ENCODE data around the gene CCSER1.
"Not testable (repeated sequence)": the region's sequence is repeated elsewhere in the genome, so short reads cannot be mapped to it uniquely, and the experiment has no call there.

The CCSER1 gene

GRCh38 chr4:91108751-91109150 is 981.6 kb downstream of the CCSER1 start:
- H3K4me1 Mint-ChIP-seq (ENCODE audit: low read depth): no peaks in the 10 kb centered on the region
- H3K4me3 Mint-ChIP-seq: no peak overlapping the region
- H3K9me3 Mint-ChIP-seq (ENCODE audit: low read depth): peaks cover 13% of the 10 kb centered on the region
- no peaks in the 10 kb centered on the region for H3K36me3 Mint-ChIP-seq
- no peaks in the 10 kb centered on the region for H3K27me3 Mint-ChIP-seq
- H3K27ac Mint-ChIP-seq: no peak overlapping the region

DNA sequence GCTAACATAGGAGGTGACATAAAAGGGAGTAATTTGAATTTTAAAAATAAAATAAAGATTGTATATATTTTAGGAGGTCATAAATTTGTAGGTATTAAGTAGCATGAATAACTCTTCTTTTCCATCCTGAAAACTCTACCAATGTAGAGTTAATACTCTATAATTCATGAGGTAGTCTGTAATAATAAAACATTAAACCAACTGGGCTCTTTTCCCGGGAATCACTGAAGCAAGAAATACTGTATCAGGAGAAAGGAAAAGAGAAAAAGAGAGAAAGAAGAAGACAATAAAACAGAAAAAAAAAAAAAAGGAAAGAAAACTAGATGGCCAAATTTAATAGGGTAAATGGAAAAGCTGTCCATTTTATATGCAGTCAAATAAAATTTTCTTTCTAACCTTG is 984.4 kb downstream of the CCSER1 start:
- Mint-ChIP-seq H3K27ac (no peak overlapping the region), H3K36me3 (no peaks in the 10 kb centered on the region), H3K9me3 (ENCODE audit: low read depth) (peaks cover 7% of the 10 kb centered on the region), H3K4me1 (ENCODE audit: low read depth) (no peaks in the 10 kb centered on the region), H3K4me3 (no peak overlapping the region), H3K27me3 (no peaks in the 10 kb centered on the region)

DNA sequence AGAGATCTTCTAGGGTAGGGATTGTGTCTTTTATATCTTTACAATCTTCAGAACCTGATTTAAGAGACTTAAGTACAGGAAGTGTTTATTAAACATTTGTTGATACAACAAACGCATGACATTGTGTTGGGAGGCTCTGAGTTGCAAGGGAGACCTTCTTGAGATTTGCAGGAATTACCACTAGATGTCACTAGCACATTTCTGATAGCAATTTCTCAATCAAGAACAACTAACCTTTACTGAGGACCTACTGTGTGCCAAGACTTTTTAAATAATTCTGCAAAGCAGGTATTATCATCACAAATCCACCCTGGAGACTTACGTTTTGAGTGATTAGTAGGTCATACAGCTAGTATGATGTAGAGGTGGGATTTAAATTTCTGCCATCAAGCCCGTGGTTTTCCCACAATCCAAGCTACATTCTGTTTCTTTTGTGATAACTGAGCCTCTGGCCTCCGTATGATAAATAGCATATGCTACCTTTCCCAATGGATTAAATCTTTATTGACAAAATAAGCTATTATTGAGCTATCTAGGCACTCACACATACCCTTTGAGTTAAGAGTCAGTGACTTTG is 986.0 kb downstream of the CCSER1 start:
- H3K27me3 Mint-ChIP-seq: no peaks in the 10 kb centered on the region
- no peaks in the 10 kb centered on the region for H3K36me3 Mint-ChIP-seq
- H3K4me3 Mint-ChIP-seq: no peak overlapping the region
- peaks cover 4% of the 10 kb centered on the region for H3K9me3 Mint-ChIP-seq (ENCODE audit: low read depth)
- no peak overlapping the region for H3K27ac Mint-ChIP-seq
- no peaks in the 10 kb centered on the region for H3K4me1 Mint-ChIP-seq (ENCODE audit: low read depth)

GRCh38 chr4:91114386-91114785 is 987.2 kb downstream of the CCSER1 start:
- H3K9me3 Mint-ChIP-seq (ENCODE audit: low read depth): peaks cover 4% of the 10 kb centered on the region
- H3K4me1 Mint-ChIP-seq (ENCODE audit: low read depth): no peaks in the 10 kb centered on the region
- H3K36me3 Mint-ChIP-seq: no peaks in the 10 kb centered on the region
- H3K27ac Mint-ChIP-seq: no peak overlapping the region
- H3K4me3 Mint-ChIP-seq: no peak overlapping the region
- no peaks in the 10 kb centered on the region for H3K27me3 Mint-ChIP-seq

- H3K4me1 Mint-ChIP-seq (ENCODE audit: low read depth): no peaks in the 10 kb centered on the region
- H3K27ac Mint-ChIP-seq: no peak overlapping the region
- no peaks in the 10 kb centered on the region for H3K27me3 Mint-ChIP-seq
- no peak overlapping the region for H3K4me3 Mint-ChIP-seq
- H3K9me3 Mint-ChIP-seq (ENCODE audit: low read depth): peaks cover 4% of the 10 kb centered on the region
- no peaks in the 10 kb centered on the region for H3K36me3 Mint-ChIP-seq
Observed at GRCh38 chr4:91116861-91117260, 989.7 kb downstream of the CCSER1 start.

- no peak overlapping the region for H3K27ac Mint-ChIP-seq
- no peaks in the 10 kb centered on the region for H3K4me1 Mint-ChIP-seq (ENCODE audit: low read depth)
- no peaks in the 10 kb centered on the region for H3K27me3 Mint-ChIP-seq
- H3K9me3 Mint-ChIP-seq (ENCODE audit: low read depth): peaks cover 4% of the 10 kb centered on the region
- H3K36me3 Mint-ChIP-seq: no peaks in the 10 kb centered on the region
- H3K4me3 Mint-ChIP-seq: no peak overlapping the region
Observed at GRCh38 chr4:91118597-91118996, 991.4 kb downstream of the CCSER1 start.

DNA sequence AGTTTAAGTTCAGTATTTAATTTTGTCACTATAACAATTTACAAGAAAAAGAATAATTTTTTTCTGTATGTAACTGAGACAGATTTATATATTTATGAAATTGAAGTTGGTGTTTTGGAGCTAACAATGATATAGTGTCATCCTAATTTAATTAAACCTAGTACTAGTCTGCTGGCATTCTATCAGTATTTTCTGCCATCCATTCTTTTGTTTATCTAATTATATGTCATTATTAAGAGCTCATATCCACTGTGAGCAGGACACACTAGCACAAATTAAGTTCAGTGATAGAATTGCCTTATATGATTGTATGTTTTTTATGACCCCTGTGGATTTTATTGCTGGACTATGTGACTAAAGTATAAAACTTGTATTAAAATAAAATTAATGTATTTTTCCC is 996.5 kb downstream of the CCSER1 start:
- Mint-ChIP-seq H3K27me3 (no peaks in the 10 kb centered on the region), H3K4me1 (ENCODE audit: low read depth) (no peaks in the 10 kb centered on the region), H3K27ac (no peak overlapping the region), H3K36me3 (no peaks in the 10 kb centered on the region), H3K9me3 (ENCODE audit: low read depth) (no peaks in the 10 kb centered on the region), H3K4me3 (no peak overlapping the region)

GRCh38 chr4:91127192-91127591 is 1000.0 kb downstream of the CCSER1 start:
- Mint-ChIP-seq H3K4me1 (ENCODE audit: low read depth) (no peaks in the 10 kb centered on the region), H3K27ac (no peak overlapping the region), H3K9me3 (ENCODE audit: low read depth) (no peaks in the 10 kb centered on the region), H3K4me3 (no peak overlapping the region), H3K36me3 (no peaks in the 10 kb centered on the region), H3K27me3 (no peaks in the 10 kb centered on the region)

- Mint-ChIP-seq H3K4me1 (ENCODE audit: low read depth) (no peaks in the 10 kb centered on the region), H3K27ac (no peak overlapping the region), H3K9me3 (ENCODE audit: low read depth) (no peaks in the 10 kb centered on the region), H3K27me3 (no peaks in the 10 kb centered on the region), H3K4me3 (no peak overlapping the region), H3K36me3 (no peaks in the 10 kb centered on the region)
Observed at GRCh38 chr4:91127831-91128230, 1000.6 kb downstream of the CCSER1 start.

GRCh38 chr4:91128519-91128918 is 1001.3 kb downstream of the CCSER1 start:
- H3K27ac Mint-ChIP-seq: no peak overlapping the region
- no peaks in the 10 kb centered on the region for H3K27me3 Mint-ChIP-seq
- no peaks in the 10 kb centered on the region for H3K4me1 Mint-ChIP-seq (ENCODE audit: low read depth)
- no peaks in the 10 kb centered on the region for H3K36me3 Mint-ChIP-seq
- no peaks in the 10 kb centered on the region for H3K9me3 Mint-ChIP-seq (ENCODE audit: low read depth)
- H3K4me3 Mint-ChIP-seq: no peak overlapping the region

DNA sequence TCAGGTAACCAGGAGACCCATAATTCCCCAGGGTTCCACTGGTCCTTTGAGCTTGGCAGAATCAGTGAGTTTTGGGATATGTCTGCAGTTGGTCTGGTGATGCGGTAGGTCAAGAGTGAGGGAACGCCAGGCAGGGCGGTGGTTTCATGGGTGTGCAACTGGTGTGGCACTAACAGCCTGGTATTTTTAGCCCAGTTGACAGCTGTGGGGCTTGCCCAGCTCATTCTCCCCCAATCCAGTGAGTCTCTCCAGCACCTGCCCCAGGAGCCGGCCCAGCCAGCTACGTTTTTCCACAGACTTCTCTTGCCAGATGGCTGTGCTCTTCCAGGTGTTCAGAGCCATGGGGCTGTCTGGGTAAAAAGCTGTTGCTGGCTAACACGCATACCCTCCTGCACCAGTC is 1019.9 kb downstream of the CCSER1 start:
- Mint-ChIP-seq H3K4me3 (no peak overlapping the region), H3K27me3 (no peaks in the 10 kb centered on the region), H3K27ac (no peak overlapping the region), H3K36me3 (no peaks in the 10 kb centered on the region), H3K9me3 (ENCODE audit: low read depth) (peaks cover 30% of the 10 kb centered on the region), H3K4me1 (ENCODE audit: low read depth) (no peaks in the 10 kb centered on the region)

GRCh38 chr4:91154041-91154440 is 1026.8 kb downstream of the CCSER1 start:
- not testable (repeated sequence) for H3K27ac Mint-ChIP-seq; H3K4me3 Mint-ChIP-seq; H3K27me3 Mint-ChIP-seq; H3K4me1 Mint-ChIP-seq (ENCODE audit: low read depth); H3K36me3 Mint-ChIP-seq
- peaks cover 14% of the 10 kb centered on the region for H3K9me3 Mint-ChIP-seq (ENCODE audit: low read depth)

DNA sequence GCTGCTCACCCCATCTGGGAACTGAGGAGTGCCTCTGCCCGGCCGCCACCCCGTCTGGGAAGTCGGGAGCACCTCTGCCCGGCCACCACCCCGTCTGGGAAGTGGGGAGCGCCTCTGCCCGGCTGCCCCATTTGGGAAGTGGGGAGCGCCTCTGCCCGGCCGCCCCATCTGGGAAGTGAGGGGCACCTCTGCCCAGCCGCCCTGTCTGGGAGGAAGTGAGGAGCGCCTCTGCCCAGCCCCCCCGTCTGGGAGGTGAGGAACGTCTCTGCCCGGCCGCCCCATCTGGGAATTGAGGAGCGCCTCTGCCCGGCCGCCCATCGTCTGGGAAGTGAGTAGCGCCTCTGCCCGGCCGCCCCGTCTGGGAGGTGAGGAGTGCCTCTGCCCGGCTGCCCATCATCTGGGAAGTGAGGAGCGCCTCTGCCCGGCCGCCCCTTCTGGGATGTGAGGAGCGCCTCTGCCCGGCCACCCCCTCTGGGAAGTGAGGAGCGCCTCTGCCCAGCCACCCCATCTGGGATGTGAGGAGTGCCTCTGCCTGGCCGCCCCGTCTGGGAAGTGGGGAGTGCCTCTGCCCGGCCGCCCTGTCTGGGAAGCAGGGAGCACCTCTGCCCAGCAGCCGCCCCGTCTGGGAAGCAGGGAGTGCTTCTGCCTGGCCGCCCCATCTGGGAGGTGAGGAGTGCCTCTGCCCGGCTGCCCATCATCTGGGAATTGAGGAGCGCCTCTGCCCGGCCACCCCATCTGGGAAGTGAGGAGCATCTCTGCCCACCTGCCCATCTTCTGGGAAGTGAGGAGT is 1040.9 kb downstream of the CCSER1 start:
- H3K9me3 Mint-ChIP-seq (ENCODE audit: low read depth); H3K4me1 Mint-ChIP-seq (ENCODE audit: low read depth); H3K27ac Mint-ChIP-seq; H3K27me3 Mint-ChIP-seq; H3K4me3 Mint-ChIP-seq; H3K36me3 Mint-ChIP-seq: not testable (repeated sequence)

DNA sequence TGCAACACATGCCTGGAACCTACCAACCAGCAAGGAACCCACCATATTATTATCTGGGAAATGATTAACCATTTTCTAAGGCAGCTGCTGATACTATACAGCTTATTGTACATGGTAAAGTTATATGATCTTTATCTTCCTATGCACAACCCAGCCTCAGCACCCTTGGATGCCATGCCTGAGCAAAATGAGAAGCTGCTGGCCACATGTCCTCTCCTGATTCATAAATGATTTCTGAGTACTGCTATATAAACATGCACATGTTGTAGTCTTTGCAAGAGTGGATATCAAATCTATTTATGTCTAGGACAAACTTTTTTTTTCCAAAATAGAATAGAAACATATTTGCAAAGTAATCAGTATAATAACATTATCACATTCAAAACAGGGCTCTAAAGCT is 1043.6 kb downstream of the CCSER1 start:
- Mint-ChIP-seq H3K4me3 (no peak overlapping the region), H3K27ac (no peak overlapping the region), H3K4me1 (ENCODE audit: low read depth) (no peaks in the 10 kb centered on the region), H3K36me3 (no peaks in the 10 kb centered on the region), H3K9me3 (ENCODE audit: low read depth) (peaks cover 3% of the 10 kb centered on the region), H3K27me3 (no peaks in the 10 kb centered on the region)

DNA sequence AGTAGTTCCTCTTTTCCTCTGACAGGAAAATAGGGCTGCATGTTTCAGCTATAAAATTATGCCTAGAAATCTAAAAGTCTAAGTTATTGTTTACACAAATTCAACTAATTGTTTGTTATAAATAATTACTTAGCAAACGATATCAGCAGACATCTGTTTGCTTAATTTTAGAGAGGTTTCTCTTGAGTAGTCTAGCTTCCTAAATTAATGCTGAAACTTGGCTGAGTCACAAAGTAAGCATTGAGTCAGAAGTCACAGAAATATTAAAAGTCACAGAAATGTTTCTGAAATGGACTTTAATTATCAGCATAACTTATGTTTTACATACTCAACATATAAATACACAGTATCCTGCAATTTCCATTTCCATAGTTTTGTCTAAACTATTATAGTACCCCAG is 1044.0 kb downstream of the CCSER1 start:
- no peak overlapping the region for H3K27ac Mint-ChIP-seq
- no peaks in the 10 kb centered on the region for H3K4me1 Mint-ChIP-seq (ENCODE audit: low read depth)
- H3K27me3 Mint-ChIP-seq: no peaks in the 10 kb centered on the region
- no peak overlapping the region for H3K4me3 Mint-ChIP-seq
- H3K36me3 Mint-ChIP-seq: no peaks in the 10 kb centered on the region
- peaks cover 3% of the 10 kb centered on the region for H3K9me3 Mint-ChIP-seq (ENCODE audit: low read depth)

- H3K27me3 Mint-ChIP-seq; H3K4me1 Mint-ChIP-seq (ENCODE audit: low read depth); H3K36me3 Mint-ChIP-seq; H3K27ac Mint-ChIP-seq; H3K9me3 Mint-ChIP-seq (ENCODE audit: low read depth); H3K4me3 Mint-ChIP-seq: not testable (repeated sequence)
Observed at GRCh38 chr4:91185061-91185460, 1057.9 kb downstream of the CCSER1 start.

All from activated naive CD8-positive, alpha-beta T cell (primary cell).